B cell (primary cell): ENCODE results near the gene HNRNPF. TPM values are rescaled to one million over a fixed set of nuclear protein-coding genes. Genes with fewer than 3 reads are reported as not detected.

Source experiments
- ATAC-seq: fragments of 200-7000 bp; cut with Tn5 transposase; one replicate; pipeline ENCODE4 v1.10.0; 2021; ENCODE audit warnings: low read depth, mild to moderate bottlenecking, moderate number of reproducible peaks, moderate library complexity
- CTCF ChIA-PET: fragments of 350-600 bp; sonication (Branson Sonifier 250); formaldehyde crosslinking; loops from one replicate; lab custom pipeline; 2021; ENCODE audit warnings: antibody characterized with exemption, inconsistent platforms; lab: Charles Lee
- POLR2A ChIA-PET: fragments of 350-600 bp; sonication (Branson Sonifier 250); formaldehyde crosslinking; loops from one replicate; lab custom pipeline; 2021; ENCODE audit warnings: antibody characterized with exemption; lab: Charles Lee
- DNase-seq: peaks from one replicate; pipeline ENCODE4 v3.0.0; 2013
- H2AFZ ChIP-seq: 2 replicates; pipeline ENCODE4 v1.6.1; 2012; ENCODE audit warnings: mild to moderate bottlenecking, low read depth, low read length; ENCODE audit not compliant: insufficient read depth, poor library complexity, severe bottlenecking
- H3K27ac ChIP-seq, 2 donors: 1 replicate in 1 of 2; 2 replicates in 1 of 2; pipeline ENCODE4 v1.5.1; 2012 to 2013; ENCODE audit warnings: low read length in 2 of 2, mild to moderate bottlenecking in 2 of 2, moderate library complexity in 1 of 2
- H3K27me3 ChIP-seq, 4 experiments: fragments of 200-600 bp in 1 of 4; sonication (generic) in 1 of 4; replicated peaks in 1 of 4; 1 replicate in 2 of 4; 2 replicates in 2 of 4; pipeline versions ENCODE4 v1.6.1 to v1.7.0; 2013 to 2016; ENCODE audit warnings: low read length in 3 of 4, mild to moderate bottlenecking in 2 of 4, mixed read lengths in 1 of 4, moderate library complexity in 1 of 4; ENCODE audit not compliant: insufficient read depth in 4 of 4, control insufficient read depth in 3 of 4; ENCODE audit errors: control extremely low read depth in 1 of 4
- H3K36me3 ChIP-seq, 2 experiments: replicated peaks in 1 of 2; 1 replicate in 1 of 2; 2 replicates in 1 of 2; pipeline versions ENCODE4 v1.6.1 to v1.7.1; 2013; ENCODE audit warnings: low read length in 1 of 2; ENCODE audit not compliant: insufficient read depth in 2 of 2, control insufficient read depth in 1 of 2; ENCODE audit errors: control extremely low read depth in 1 of 2, extremely low read depth in 1 of 2
- H3K4me1 ChIP-seq, 2 donors: fragments of 200-600 bp in 1 of 2; sonication (generic) in 1 of 2; 1 replicate in 1 of 2; 2 replicates in 1 of 2; pipeline versions ENCODE4 v1.5.1 to v1.6.1; 2013 to 2017; ENCODE audit warnings: low read length in 2 of 2; ENCODE audit not compliant: control insufficient read depth in 2 of 2, insufficient read depth in 2 of 2
- H3K4me2 ChIP-seq: replicated peaks from 2 replicates; pipeline ENCODE3; 2012; ENCODE audit warnings: mild to moderate bottlenecking, low read depth, low read length; ENCODE audit not compliant: poor library complexity, severe bottlenecking
- H3K4me3 ChIP-seq, 5 experiments: fragments of 200-600 bp in 1 of 5; sonication (generic) in 1 of 5; 1 replicate in 3 of 5; 2 replicates in 2 of 5; pipeline versions ENCODE4 v1.5.1 to v1.7.0; 2011 to 2016; ENCODE audit warnings: low read length in 4 of 5, mild to moderate bottlenecking in 4 of 5, low read depth in 2 of 5, control low read depth in 1 of 5, moderate library complexity in 1 of 5; ENCODE audit not compliant: insufficient read depth in 1 of 5; ENCODE audit errors: control extremely low read depth in 1 of 5, extremely low read depth in 1 of 5
- H3K79me2 ChIP-seq: fragments of 200-600 bp; sonication (generic); one replicate; pipeline ENCODE4 v1.6.0; 2016; ENCODE audit warnings: low read length; ENCODE audit not compliant: control insufficient read depth, insufficient read depth
- H3K9ac ChIP-seq: fragments of 200-600 bp; sonication (generic); 2 replicates; pipeline ENCODE4 v1.6.1; 2017; ENCODE audit warnings: mild to moderate bottlenecking, low read length, moderate library complexity
- H3K9me3 ChIP-seq, 3 donors: one replicate each; pipeline versions ENCODE4 v1.6.1 to v1.7.1; 2013; ENCODE audit warnings: low read length in 2 of 3; ENCODE audit not compliant: control insufficient read depth in 2 of 3, insufficient read depth in 1 of 3; ENCODE audit errors: control extremely low read depth in 1 of 3
- H4K20me1 ChIP-seq: 2 replicates; pipeline ENCODE4 v1.6.0; 2012; ENCODE audit warnings: mild to moderate bottlenecking, low read length; ENCODE audit not compliant: insufficient read depth, control insufficient read depth, poor library complexity, severe bottlenecking
- H3K27ac Mint-ChIP-seq: one replicate; pipeline ENCODE4 v1.8.0; 2021; ENCODE audit warnings: mixed read lengths
- H3K27me3 Mint-ChIP-seq: one replicate; pipeline ENCODE4 v1.8.0; 2021; ENCODE audit warnings: mixed read lengths
- H3K4me1 Mint-ChIP-seq: one replicate; pipeline ENCODE4 v1.8.0; 2021; ENCODE audit warnings: mixed read lengths
- H3K4me3 Mint-ChIP-seq: one replicate; pipeline ENCODE4 v1.8.0; 2021; ENCODE audit warnings: mixed read lengths
- H3K9me3 Mint-ChIP-seq: one replicate; pipeline ENCODE4 v1.8.0; 2022; ENCODE audit warnings: mixed read lengths; ENCODE audit not compliant: insufficient read depth
- CTCF ChIP-seq: fragments of 200-600 bp; IDR thresholded peaks from one replicate; pipeline ENCODE4 v1.8.0; 2022; ENCODE audit warnings: antibody characterized with exemption, mild to moderate bottlenecking
- EZH2 ChIP-seq: IDR thresholded peaks from 2 replicates; pipeline ENCODE4 v1.6.1; 2012; ENCODE audit warnings: borderline replicate concordance, low read depth, mild to moderate bottlenecking, moderate library complexity, low read length; ENCODE audit not compliant: insufficient read depth, poor library complexity, severe bottlenecking
- WGBS: methylation state at CpG from one replicate; pipeline ENCODE4 v1.1.5; 2013; ENCODE audit warnings: missing lambda C conversion rate; ENCODE audit not compliant: insufficient coverage; 5-methylcytosine and 5-hydroxymethylcytosine counted together
- intact Hi-C: fragments of 100-400 bp; cut with micrococcal nuclease; formaldehyde crosslinking; loops from one replicate; pipeline ENCODE4 v1.10.0; 2022
- polyA plus RNA-seq: library from polyadenylated mRNA; depleted of rRNA; stranded (reverse); fragments of >200 nt; gene quantifications from 2 replicates; pipeline ENCODE4 v1.2.3, GENCODE V29; 2012
- total RNA-seq, 2 donors: library from RNA; stranded (reverse); fragments of 120-200 nt in 1 of 2; gene quantifications; 1 replicate in 1 of 2; 2 replicates in 1 of 2; pipeline versions ENCODE4 v1.2.3 to v1.2.4, GENCODE V29; 2013 to 2022

Gene HNRNPF
- total and polyA plus RNA-seq, 2 donors (not counting 1 experiment from before 2014, with no cell fraction given): 76.7 to 161 TPM

GRCh38 chr10:43344051-43344450 lies 64.9 kb downstream of the HNRNPF start:
- peaks cover 21% of the 10 kb centered on the region for H3K27me3 Mint-ChIP-seq
- H3K4me3 ChIP-seq: no peak overlapping the region
- intact Hi-C loops: no loop called here
- no peak overlapping the region for H3K9ac ChIP-seq
- peaks cover 6% of the 10 kb centered on the region for H3K4me1 Mint-ChIP-seq
- DNase-seq (no peak), ATAC-seq (no peak)
- POLR2A ChIA-PET: no interaction called here
- H3K27me3 ChIP-seq: no peaks in the 10 kb centered on the region
- peaks cover 7 to 8% of the 10 kb centered on the region in 2 donors for H3K4me1 ChIP-seq
- H3K79me2 ChIP-seq: no peaks in the 10 kb centered on the region
- 94% methylated on average over 6 of the region's 8 CpGs for WGBS
- H3K36me3 ChIP-seq: no peaks in the 10 kb centered on the region
- H3K27ac Mint-ChIP-seq: no peak overlapping the region
- CTCF ChIA-PET: no interaction called here
- H3K9me3 ChIP-seq: no peaks in the 10 kb centered on the region
- H3K4me3 Mint-ChIP-seq: no peak overlapping the region
- H3K27ac ChIP-seq: no peak overlapping the region
- TF ChIP-seq CTCF (no peak), EZH2 (no peak)
- H4K20me1 ChIP-seq: no peaks in the 10 kb centered on the region
- no peak overlapping the region for H3K4me2 ChIP-seq
- no peak overlapping the region for H2AFZ ChIP-seq
- no peaks in the 10 kb centered on the region for H3K9me3 Mint-ChIP-seq

- Histone ChIP-seq H2AFZ (no peak overlapping the region), H3K4me3 (no peak overlapping the region), H3K36me3 (no peaks in the 10 kb centered on the region), H3K27ac (no peak overlapping the region), H3K79me2 (no peaks in the 10 kb centered on the region), H3K4me2 (no peak overlapping the region), H3K27me3 (peaks cover 0 to 3% (median 0%) of the 10 kb centered on the region in 4 experiments), H4K20me1 (no peaks in the 10 kb centered on the region), H3K9me3 (no peaks in the 10 kb centered on the region), H3K4me1 (peaks cover under 1 to 2% of the 10 kb centered on the region in 2 donors), H3K9ac (no peak overlapping the region)
- H3K27ac Mint-ChIP-seq: no peak overlapping the region
- POLR2A ChIA-PET: no interaction called here
- TF ChIP-seq EZH2 (no peak), CTCF (no peak)
- CTCF ChIA-PET: no interaction called here
- 97% methylated on average over 6 of the region's 15 CpGs for WGBS
- intact Hi-C loops: no loop called here
- no peaks in the 10 kb centered on the region for H3K4me1 Mint-ChIP-seq
- H3K27me3 Mint-ChIP-seq: peaks cover 22% of the 10 kb centered on the region
- DNase-seq (no peak), ATAC-seq (no peak)
- H3K4me3 Mint-ChIP-seq: no peak overlapping the region
- H3K9me3 Mint-ChIP-seq: no peaks in the 10 kb centered on the region
Measured at GRCh38 chr10:43343126-43343525, 65.9 kb downstream of the HNRNPF start.
